PC-3 (cell line): ENCODE results near the gene CYP26C1.

Experiments used
- CTCF ChIP-seq: fragments of 300-600 bp; sonication (generic); conservative IDR thresholded peaks from 2 replicates; pipeline ENCODE4 v1.5.1; 2017; ENCODE audit warnings: antibody characterized with exemption, low read depth, mild to moderate bottlenecking, low read length
- EZH2 ChIP-seq: fragments of 300-600 bp; sonication (generic); IDR thresholded peaks from one replicate; pipeline ENCODE4 v1.6.1; 2017; ENCODE audit warnings: antibody characterized with exemption, mild to moderate bottlenecking, low read length; ENCODE audit not compliant: unreplicated experiment
- EZH2phosphoT487 ChIP-seq: fragments of 300-600 bp; sonication (generic); IDR thresholded peaks from 2 replicates; pipeline ENCODE4 v1.6.1; 2018; ENCODE audit warnings: mild to moderate bottlenecking, antibody characterized with exemption, low read length, borderline replicate concordance

GRCh38 chr10:93030409-93030808 is 30.2 kb upstream of the CYP26C1 start:
- no peak for TF ChIP-seq CTCF
- no peak for TF ChIP-seq EZH2
- TF ChIP-seq EZH2phosphoT487: no peak
